K562 (cell line): Measurements from ENCODE around the gene TAGLN3. TPM values are rescaled to one million over a fixed set of nuclear protein-coding genes. Genes with fewer than 3 reads are reported as not detected.

Source experiments
- ATAC-seq: fragments of 200-7000 bp; cut with Tn5 transposase; 3 replicates; pipeline ENCODE4 v1.9.1; 2020; ENCODE audit warnings: moderate library complexity
- BruUV-seq: library from RNA; stranded (reverse); fragments of 400-500 nt; replicated peaks from 2 replicates; lab custom pipeline; 2021; lab: Mats Ljungman, UMichigan
- CTCF ChIA-PET: fragments of 300-600 bp; formaldehyde crosslinking; extraction: SDS; loops from one replicate; lab custom pipeline; 2021; ENCODE audit warnings: low intra/inter-chr PET ratio; lab: Yijun Ruan, JAX
- POLR2A ChIA-PET: fragments of 300-600, 350-650 bp; sonication (Branson Sonifier 250); formaldehyde crosslinking; extraction: SDS; loops from one replicate; lab custom pipeline; 2021; ENCODE audit warnings: antibody characterized with exemption, inconsistent platforms; lab: Yijun Ruan, JAX
- DNase-seq, 4 experiments: peaks; one replicate each; pipeline versions ENCODE4 v3.0.0 to v3.0.0-alpha.2; 2011 to 2018; ENCODE audit warnings: low spot score in 3 of 4, mixed read lengths in 3 of 4; ENCODE audit errors: extremely low read depth in 1 of 4
- FAIRE-seq: peaks from 2 replicates; lab custom pipeline; 2011; peaks lifted over from hg19 to GRCh38; lab: Jason Lieb, UNC
- H2AFZ ChIP-seq: 2 replicates; pipeline ENCODE4 v1.6.0; 2011; ENCODE audit warnings: low read depth, low read length, control low read depth, inconsistent platforms
- H3K27ac ChIP-seq: fragments of 200-600 bp; 3 replicates; pipeline ENCODE4 v1.8.0; 2011; ENCODE audit warnings: low read depth, mild to moderate bottlenecking, control low read depth, inconsistent platforms, low read length, moderate library complexity, mixed read lengths; ENCODE audit errors: extremely low read depth
- H3K27me3 ChIP-seq, 2 experiments: fragments of 300-600 bp in 1 of 2; 2 replicates in 1 of 2; 3 replicates in 1 of 2; pipeline versions ENCODE4 v1.6.0 to v1.8.0; 2011; ENCODE audit warnings: inconsistent platforms in 2 of 2, low read length in 2 of 2, mild to moderate bottlenecking in 1 of 2, mixed read lengths in 1 of 2, moderate library complexity in 1 of 2; ENCODE audit not compliant: control insufficient read depth in 2 of 2, insufficient read depth in 2 of 2
- H3K36me3 ChIP-seq: fragments of 300-600 bp; 3 replicates; pipeline ENCODE4 v1.8.0; 2011; ENCODE audit warnings: mild to moderate bottlenecking, low read length, inconsistent platforms; ENCODE audit not compliant: control insufficient read depth, insufficient read depth
- H3K4me1 ChIP-seq, 2 experiments: fragments of 200-600 bp in 1 of 2; replicated peaks in 1 of 2; 2 replicates in 1 of 2; 3 replicates in 1 of 2; pipeline versions ENCODE4 v1.5.1 to v1.8.0; 2011; ENCODE audit warnings: inconsistent platforms in 2 of 2, low read length in 2 of 2, mild to moderate bottlenecking in 1 of 2, mixed read lengths in 1 of 2, moderate library complexity in 1 of 2; ENCODE audit not compliant: control insufficient read depth in 2 of 2, insufficient read depth in 2 of 2
- H3K4me2 ChIP-seq: 2 replicates; pipeline ENCODE4 v1.6.1; 2011; ENCODE audit warnings: low read length, control low read depth, inconsistent platforms, mixed read lengths; ENCODE audit not compliant: insufficient read depth
- H3K4me3 ChIP-seq: fragments of 200-600 bp; sonication (generic), shearing (Covaris generic); 2 replicates; pipeline ENCODE4 v1.5.1; 2016; ENCODE audit warnings: control low read depth, inconsistent platforms
- H3K79me2 ChIP-seq: fragments of 200-600 bp; 3 replicates; pipeline ENCODE4 v1.8.0; 2011; ENCODE audit warnings: low read length, inconsistent platforms; ENCODE audit not compliant: control insufficient read depth, insufficient read depth
- H3K9ac ChIP-seq, 2 experiments: 2 replicates each; pipeline versions ENCODE4 v1.6.0 to v1.6.1; 2011; ENCODE audit warnings: low read depth in 2 of 2, low read length in 2 of 2, control low read depth in 1 of 2, inconsistent platforms in 1 of 2, mild to moderate bottlenecking in 1 of 2, mixed read lengths in 1 of 2; ENCODE audit not compliant: insufficient read depth in 1 of 2
- H3K9me1 ChIP-seq: one replicate; pipeline ENCODE4 v1.6.0; 2011; ENCODE audit warnings: inconsistent platforms, mild to moderate bottlenecking, low read length, moderate library complexity; ENCODE audit not compliant: control insufficient read depth, insufficient read depth
- H3K9me3 ChIP-seq: replicated peaks from 2 replicates; pipeline ENCODE4 v1.5.1; 2011; ENCODE audit warnings: low read depth, low read length, inconsistent platforms; ENCODE audit not compliant: control insufficient read depth, insufficient read depth
- H4K20me1 ChIP-seq: replicated peaks from 2 replicates; pipeline ENCODE4 v1.6.1; 2011; ENCODE audit warnings: low read length, inconsistent platforms, mixed read lengths; ENCODE audit not compliant: control insufficient read depth, insufficient read depth
- ESRRB ChIP-seq: fragments of 250-450 bp; sonication (Bioruptor Pico); IDR thresholded peaks from 2 replicates; pipeline ENCODE4 v1.5.0; 2020; ENCODE audit warnings: mild to moderate bottlenecking, moderate library complexity, borderline replicate concordance
- HNRNPLL ChIP-seq: fragments of 200-400 bp; formaldehyde crosslinking; IDR thresholded peaks from 2 replicates; pipeline ENCODE4 v1.6.1; 2017; ENCODE audit warnings: low read length, low read depth, mild to moderate bottlenecking; ENCODE audit not compliant: poor library complexity, severe bottlenecking
- KLF13 ChIP-seq: fragments of 450-650 bp; IDR thresholded peaks from 2 replicates; pipeline ENCODE4 v1.6.1; 2016; ENCODE audit warnings: missing genetic modification characterization, low read depth, mild to moderate bottlenecking, missing compliant biosample characterization, moderate library complexity, borderline replicate concordance
- MIER1 ChIP-seq: fragments of 450-650 bp; IDR thresholded peaks from 2 replicates; pipeline ENCODE4 v1.6.1; 2016; ENCODE audit warnings: antibody characterized with exemption, mild to moderate bottlenecking, low read depth
- NBN ChIP-seq: fragments of 450-650 bp; IDR thresholded peaks from 2 replicates; pipeline ENCODE4 v1.6.1; 2016; ENCODE audit warnings: low read depth, mild to moderate bottlenecking
- RFX1 ChIP-seq: fragments of 450-650 bp; IDR thresholded peaks from 2 replicates; pipeline ENCODE4 v1.6.1; 2016; ENCODE audit warnings: mild to moderate bottlenecking, moderate library complexity
- SIX5 ChIP-seq, 2 experiments: IDR thresholded peaks; 2 replicates each; pipeline ENCODE4 v1.6.1; 2011; ENCODE audit warnings: low read length in 2 of 2, borderline replicate concordance in 1 of 2, low read depth in 1 of 2, mild to moderate bottlenecking in 1 of 2, moderate library complexity in 1 of 2; ENCODE audit not compliant: insufficient read depth in 1 of 2
- TEAD4 ChIP-seq, 2 experiments: sonication (generic) in 1 of 2; formaldehyde crosslinking in 1 of 2; IDR thresholded peaks; 2 replicates each; pipeline versions ENCODE4 v1.6.1 to v1.8.0; 2012 to 2022; ENCODE audit warnings: borderline replicate concordance in 1 of 2, inconsistent platforms in 1 of 2, low read length in 1 of 2, mild to moderate bottlenecking in 1 of 2, missing genetic modification reagents in 1 of 2
- WHSC1 ChIP-seq: IDR thresholded peaks from one replicate; pipeline ENCODE4 v1.6.1; 2012; ENCODE audit warnings: low read length, control low read depth, inconsistent platforms
- ZNF316 ChIP-seq: fragments of 450-650 bp; IDR thresholded peaks from 2 replicates; pipeline ENCODE4 v1.6.1; 2016
- ZNF717 ChIP-seq: fragments of 250-450 bp; sonication (Bioruptor Pico); IDR thresholded peaks from 2 replicates; pipeline ENCODE4 v1.5.0; 2021
- WGBS: fragments of 100-300 bp; shearing (Covaris generic); methylation state at CpG from one replicate; pipeline ENCODE4 v1.1.6; 2016; ENCODE audit warnings: low coverage, mixed read lengths; ENCODE audit not compliant: insufficient coverage; ENCODE audit errors: missing lambda C conversion rate; 5-methylcytosine and 5-hydroxymethylcytosine counted together
- in situ Hi-C: fragments of 300-500 bp; cut with MboI; formaldehyde crosslinking; loops from 4 replicates; pipeline ENCODE4 v1.15.0; 2018; ENCODE audit warnings: inconsistent platforms, mixed read lengths
- intact Hi-C: fragments of 100-400 bp; cut with micrococcal nuclease; formaldehyde crosslinking; loops from 2 replicates; pipeline ENCODE4 v1.14.2; 2022
- polyA plus RNA-seq, 8 experiments: library from polyadenylated mRNA; depleted of rRNA in 4 of 8; stranded (reverse) in 5 of 8; unstranded in 3 of 8; fragments of >200 nt; fragmentation: Nextera tagmentation in 2 of 8; fragmentation: Illumina TruSeq in 1 of 8; extraction: Ambion mirVana in 2 of 8; extraction: Trizol in 1 of 8; gene quantifications; 2 replicates each; pipeline versions ENCODE4 v1.2.1 to v1.2.3, GENCODE V29; 2011 to 2014; ENCODE audit warnings: inconsistent platforms in 1 of 8, missing spikeins in 1 of 8
- total RNA-seq, 7 experiments: library from RNA; depleted of rRNA in 6 of 7; stranded (reverse); fragments of >200 nt in 6 of 7; fragmentation: Illumina TruSeq in 2 of 7; extraction: Trizol in 2 of 7; gene quantifications; 2 replicates each; pipeline versions ENCODE4 v1.2.1 to v1.2.3, GENCODE V29; 2011 to 2021; ENCODE audit warnings: low replicate concordance in 1 of 7
- TF ChIP-seq, protein P1 (sequence below): fragments of 250-450 bp; sonication (Bioruptor Pico); IDR thresholded peaks from 2 replicates; pipeline ENCODE4 v1.5.0; 2021; ENCODE audit warnings: mild to moderate bottlenecking, moderate library complexity
- TF ChIP-seq, protein P2 (sequence below): fragments of 450-650 bp; IDR thresholded peaks from 2 replicates; pipeline ENCODE4 v1.6.1; 2014; ENCODE audit warnings: low read depth, mild to moderate bottlenecking, moderate library complexity, borderline replicate concordance
- TF ChIP-seq, protein P3 (sequence below): fragments of 250-450 bp; sonication (Bioruptor Pico); IDR thresholded peaks from 2 replicates; pipeline ENCODE4 v1.9.0; 2021; ENCODE audit warnings: mild to moderate bottlenecking, inconsistent platforms

Gene TAGLN3
- total and polyA plus RNA-seq, 9 of the 15 experiments (the other 6 are each of a cell fraction or from before 2014, with no cell fraction given) = 0.06 TPM; not detected in 7

DNA sequence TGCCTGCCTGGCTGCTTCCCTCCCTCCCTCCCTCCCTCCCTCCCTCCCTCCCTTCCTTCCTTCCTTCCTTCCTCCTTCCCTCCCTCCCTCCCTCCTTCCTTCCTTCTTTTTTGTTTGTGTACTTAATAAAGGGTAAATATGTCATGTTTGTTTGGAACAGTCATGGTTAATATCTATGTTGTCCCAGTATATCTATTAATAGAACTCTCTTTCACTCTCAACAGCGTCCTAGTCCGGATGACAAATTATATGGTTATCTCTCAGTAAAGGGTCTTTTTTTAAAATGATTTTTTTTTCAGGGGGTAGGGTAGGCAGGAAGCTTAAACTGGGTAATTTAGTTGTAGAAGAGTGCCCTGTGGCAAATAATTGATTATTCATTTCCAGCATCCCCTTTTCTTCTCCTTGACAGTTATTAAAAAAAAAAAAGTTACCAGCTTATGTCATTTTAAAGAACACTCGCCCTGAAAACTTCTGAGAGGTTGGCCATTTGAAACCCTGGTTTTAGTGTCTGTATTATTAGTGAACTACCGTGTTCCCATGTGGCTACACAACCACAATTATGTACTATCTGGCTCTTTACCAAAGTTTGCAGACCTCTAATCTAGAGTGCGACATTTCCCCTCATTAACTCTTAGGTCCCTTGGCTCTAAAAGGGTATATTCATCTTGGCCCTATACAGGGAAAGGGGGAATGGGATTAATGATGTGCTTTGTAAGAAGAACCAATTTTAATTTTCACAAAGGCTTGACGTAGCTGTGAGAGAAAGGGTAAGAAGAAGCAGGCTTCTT, 13.7 kb downstream of the TAGLN3 start:
- no peaks in the 10 kb centered on the region; a peak in 1 of 5 replicates for H3K27me3 ChIP-seq
- in situ Hi-C loops = no loop called here
- H4K20me1 ChIP-seq = no peaks in the 10 kb centered on the region
- no peak for DNase-seq
- TF ChIP-seq SIX5 (IDR thresholded peaks at IDR 0.05; ENCODE audit: borderline replicate concordance in 1 of 2, insufficient read depth in 1 of 2, low read depth in 1 of 2, low read length in 2 of 2) (no peak), KLF13 (tag) (no peak), WHSC1 (no peak), ZNF717 (CRISPR knock-in tag) (no peak), HNRNPLL (no peak), NBN (no peak), ESRRB (CRISPR knock-in tag) (no peak), TEAD4 (IDR thresholded peaks at IDR 0.05; ENCODE audit: low read length) (no peak), TEAD4 (CRISPR knock-in tag; IDR thresholded peaks at IDR 0.05; ENCODE audit: borderline replicate concordance) (no peak), RFX1 (no peak), ZNF316 (no peak), MIER1 (no peak)
- TF ChIP-seq, protein P1, sequence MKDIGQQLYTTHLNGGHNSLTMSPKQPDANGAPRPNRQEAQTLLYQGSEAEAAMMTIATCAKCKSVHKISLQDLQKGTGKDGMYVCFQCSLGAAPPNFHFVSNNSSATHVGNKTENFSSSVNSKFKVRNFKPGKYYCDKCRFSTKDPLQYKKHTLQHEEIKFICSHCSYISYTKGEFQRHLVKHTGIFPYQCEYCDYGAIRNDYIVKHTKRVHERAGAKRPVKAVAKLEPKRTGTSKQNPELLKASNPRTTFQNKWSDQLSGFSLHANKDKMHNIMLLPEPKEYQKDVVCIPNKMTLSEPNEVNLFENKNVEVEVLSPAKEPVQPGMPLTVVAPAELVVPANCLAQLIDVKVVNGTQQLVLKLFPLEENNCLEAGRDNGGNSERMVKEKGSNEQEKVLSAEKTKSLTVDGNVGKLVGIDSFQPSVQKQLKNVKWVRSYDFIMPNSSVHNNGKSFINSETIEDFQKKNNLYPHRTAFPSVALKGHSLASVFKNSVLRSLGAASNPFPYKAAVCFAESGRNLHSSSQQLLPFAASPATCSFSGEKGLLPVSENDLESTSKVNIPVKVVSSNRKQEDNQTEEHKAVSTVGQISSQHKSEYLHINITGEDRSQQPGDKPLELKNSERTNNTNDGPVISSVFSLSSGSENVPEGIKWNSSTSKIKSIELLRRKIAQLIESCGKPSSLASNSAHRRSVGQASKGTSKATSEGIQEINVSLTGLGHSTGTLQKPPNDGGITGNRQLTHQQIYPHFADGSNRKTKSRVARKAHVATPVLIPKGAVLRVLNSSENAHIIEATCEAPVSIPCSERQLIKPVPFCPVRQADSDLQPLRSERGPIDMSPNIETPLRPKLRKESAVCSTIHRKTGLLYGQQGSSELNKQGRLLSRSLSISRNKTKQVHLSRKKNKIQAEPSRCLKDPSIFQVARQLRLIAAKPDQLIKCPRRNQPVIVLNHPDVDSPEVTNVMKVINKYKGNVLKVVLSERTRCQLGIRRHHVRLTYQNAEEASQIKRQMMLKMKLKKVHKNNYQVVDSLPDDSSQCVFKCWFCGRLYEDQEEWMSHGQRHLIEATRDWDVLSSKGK = no peak
- TF ChIP-seq, protein P2, sequence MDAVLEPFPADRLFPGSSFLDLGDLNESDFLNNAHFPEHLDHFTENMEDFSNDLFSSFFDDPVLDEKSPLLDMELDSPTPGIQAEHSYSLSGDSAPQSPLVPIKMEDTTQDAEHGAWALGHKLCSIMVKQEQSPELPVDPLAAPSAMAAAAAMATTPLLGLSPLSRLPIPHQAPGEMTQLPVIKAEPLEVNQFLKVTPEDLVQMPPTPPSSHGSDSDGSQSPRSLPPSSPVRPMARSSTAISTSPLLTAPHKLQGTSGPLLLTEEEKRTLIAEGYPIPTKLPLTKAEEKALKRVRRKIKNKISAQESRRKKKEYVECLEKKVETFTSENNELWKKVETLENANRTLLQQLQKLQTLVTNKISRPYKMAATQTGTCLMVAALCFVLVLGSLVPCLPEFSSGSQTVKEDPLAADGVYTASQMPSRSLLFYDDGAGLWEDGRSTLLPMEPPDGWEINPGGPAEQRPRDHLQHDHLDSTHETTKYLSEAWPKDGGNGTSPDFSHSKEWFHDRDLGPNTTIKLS = no peak
- TF ChIP-seq, protein P3, sequence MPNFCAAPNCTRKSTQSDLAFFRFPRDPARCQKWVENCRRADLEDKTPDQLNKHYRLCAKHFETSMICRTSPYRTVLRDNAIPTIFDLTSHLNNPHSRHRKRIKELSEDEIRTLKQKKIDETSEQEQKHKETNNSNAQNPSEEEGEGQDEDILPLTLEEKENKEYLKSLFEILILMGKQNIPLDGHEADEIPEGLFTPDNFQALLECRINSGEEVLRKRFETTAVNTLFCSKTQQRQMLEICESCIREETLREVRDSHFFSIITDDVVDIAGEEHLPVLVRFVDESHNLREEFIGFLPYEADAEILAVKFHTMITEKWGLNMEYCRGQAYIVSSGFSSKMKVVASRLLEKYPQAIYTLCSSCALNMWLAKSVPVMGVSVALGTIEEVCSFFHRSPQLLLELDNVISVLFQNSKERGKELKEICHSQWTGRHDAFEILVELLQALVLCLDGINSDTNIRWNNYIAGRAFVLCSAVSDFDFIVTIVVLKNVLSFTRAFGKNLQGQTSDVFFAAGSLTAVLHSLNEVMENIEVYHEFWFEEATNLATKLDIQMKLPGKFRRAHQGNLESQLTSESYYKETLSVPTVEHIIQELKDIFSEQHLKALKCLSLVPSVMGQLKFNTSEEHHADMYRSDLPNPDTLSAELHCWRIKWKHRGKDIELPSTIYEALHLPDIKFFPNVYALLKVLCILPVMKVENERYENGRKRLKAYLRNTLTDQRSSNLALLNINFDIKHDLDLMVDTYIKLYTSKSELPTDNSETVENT (CRISPR knock-in tag) = no peak
- no peaks in the 10 kb centered on the region for H3K4me1 ChIP-seq
- WGBS = 20% methylated on average over 6 of the region's 6 CpGs
- H3K36me3 ChIP-seq = no peaks in the 10 kb centered on the region
- no peak overlapping the region for H3K4me3 ChIP-seq
- POLR2A ChIA-PET = no interaction called here
- no peak overlapping the region for H3K27ac ChIP-seq
- BruUV-seq = no TSS peak
- no peaks in the 10 kb centered on the region for H3K9me1 ChIP-seq
- no peak overlapping the region for H2AFZ ChIP-seq
- H3K4me2 ChIP-seq = no peak overlapping the region
- CTCF ChIA-PET = no interaction called here
- no peak for FAIRE-seq
- H3K79me2 ChIP-seq = no peaks in the 10 kb centered on the region
- ATAC-seq = no peak
- intact Hi-C loops = loop anchor here (10.0 kb wide), 1 partner anchor 118 kb away; no protein-coding TSS in a partner anchor
- H3K9ac ChIP-seq = no peak overlapping the region
- no peaks in the 10 kb centered on the region for H3K9me3 ChIP-seq
